GM06990 (cell line): ENCODE data around the gene ADAMTS16.

Experiments used
- DNase-seq: peaks from one replicate; pipeline ENCODE4 v3.0.0-alpha.2; 2011; ENCODE audit not compliant: insufficient read length; ENCODE audit errors: extremely low read depth
- H3K27me3 ChIP-seq: replicated peaks from 2 replicates; pipeline ENCODE4 v1.6.0; 2011; ENCODE audit warnings: low read length; ENCODE audit not compliant: control insufficient read depth, insufficient read depth
- H3K36me3 ChIP-seq: 2 replicates; pipeline ENCODE4 v1.5.1; 2011; ENCODE audit warnings: low read length; ENCODE audit not compliant: control insufficient read depth, insufficient read depth
- H3K4me3 ChIP-seq: replicated peaks from 2 replicates; pipeline ENCODE4 v1.5.1; 2011; ENCODE audit warnings: low read depth, mild to moderate bottlenecking, control low read depth, low read length
- TF ChIP-seq, protein P1 (sequence below): IDR thresholded peaks from 2 replicates; pipeline ENCODE4 v1.5.1; 2011; ENCODE audit warnings: low read length, control low read depth, mild to moderate bottlenecking, inconsistent platforms; ENCODE audit not compliant: insufficient read depth, poor library complexity, severe bottlenecking

Gene ADAMTS16

DNA sequence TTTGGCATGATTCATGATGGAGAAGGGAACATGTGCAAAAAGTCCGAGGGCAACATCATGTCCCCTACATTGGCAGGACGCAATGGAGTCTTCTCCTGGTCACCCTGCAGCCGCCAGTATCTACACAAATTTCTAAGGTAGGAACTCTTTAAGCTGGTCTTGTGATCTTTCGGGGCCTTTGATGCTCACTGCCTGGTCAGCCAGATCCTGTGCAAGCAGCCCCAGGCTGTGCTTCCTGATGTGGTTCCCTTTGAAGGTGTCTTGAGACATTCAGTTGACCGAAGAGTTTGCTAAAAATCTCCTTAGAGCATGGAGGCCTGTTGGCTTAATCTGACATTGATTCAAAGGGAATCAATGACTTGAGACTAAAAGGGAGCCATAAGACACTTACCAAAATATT lies 60.0 kb downstream of the ADAMTS16 start:
- no peaks in the 10 kb centered on the region for H3K36me3 ChIP-seq
- no peak for DNase-seq
- TF ChIP-seq, protein P1, sequence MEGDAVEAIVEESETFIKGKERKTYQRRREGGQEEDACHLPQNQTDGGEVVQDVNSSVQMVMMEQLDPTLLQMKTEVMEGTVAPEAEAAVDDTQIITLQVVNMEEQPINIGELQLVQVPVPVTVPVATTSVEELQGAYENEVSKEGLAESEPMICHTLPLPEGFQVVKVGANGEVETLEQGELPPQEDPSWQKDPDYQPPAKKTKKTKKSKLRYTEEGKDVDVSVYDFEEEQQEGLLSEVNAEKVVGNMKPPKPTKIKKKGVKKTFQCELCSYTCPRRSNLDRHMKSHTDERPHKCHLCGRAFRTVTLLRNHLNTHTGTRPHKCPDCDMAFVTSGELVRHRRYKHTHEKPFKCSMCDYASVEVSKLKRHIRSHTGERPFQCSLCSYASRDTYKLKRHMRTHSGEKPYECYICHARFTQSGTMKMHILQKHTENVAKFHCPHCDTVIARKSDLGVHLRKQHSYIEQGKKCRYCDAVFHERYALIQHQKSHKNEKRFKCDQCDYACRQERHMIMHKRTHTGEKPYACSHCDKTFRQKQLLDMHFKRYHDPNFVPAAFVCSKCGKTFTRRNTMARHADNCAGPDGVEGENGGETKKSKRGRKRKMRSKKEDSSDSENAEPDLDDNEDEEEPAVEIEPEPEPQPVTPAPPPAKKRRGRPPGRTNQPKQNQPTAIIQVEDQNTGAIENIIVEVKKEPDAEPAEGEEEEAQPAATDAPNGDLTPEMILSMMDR: no peak
- no peak overlapping the region for H3K4me3 ChIP-seq
- H3K27me3 ChIP-seq: no peaks in the 10 kb centered on the region

DNA sequence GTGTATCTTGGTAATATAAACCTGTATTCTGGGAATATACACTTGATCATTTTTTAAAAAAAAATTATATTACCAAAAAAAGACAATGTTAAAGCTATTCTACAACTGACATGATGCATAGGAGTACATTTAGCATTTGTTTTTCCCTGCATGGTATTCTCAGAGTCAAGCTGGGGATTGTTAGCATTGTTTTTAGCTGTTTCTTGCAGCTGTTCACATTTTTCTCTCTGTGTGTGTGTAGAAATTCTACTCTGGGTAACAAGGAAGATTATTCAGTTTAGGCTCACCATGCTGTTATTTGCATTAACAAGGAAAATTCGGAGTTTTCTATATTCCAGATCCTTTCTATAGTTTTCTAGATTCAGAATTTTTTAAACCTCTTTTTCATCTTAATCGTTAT lies 62.2 kb downstream of the ADAMTS16 start:
- H3K27me3 ChIP-seq: no peaks in the 10 kb centered on the region
- TF ChIP-seq, protein P1: no peak
- H3K36me3 ChIP-seq: no peaks in the 10 kb centered on the region
- no peak overlapping the region for H3K4me3 ChIP-seq
- no peak for DNase-seq

DNA sequence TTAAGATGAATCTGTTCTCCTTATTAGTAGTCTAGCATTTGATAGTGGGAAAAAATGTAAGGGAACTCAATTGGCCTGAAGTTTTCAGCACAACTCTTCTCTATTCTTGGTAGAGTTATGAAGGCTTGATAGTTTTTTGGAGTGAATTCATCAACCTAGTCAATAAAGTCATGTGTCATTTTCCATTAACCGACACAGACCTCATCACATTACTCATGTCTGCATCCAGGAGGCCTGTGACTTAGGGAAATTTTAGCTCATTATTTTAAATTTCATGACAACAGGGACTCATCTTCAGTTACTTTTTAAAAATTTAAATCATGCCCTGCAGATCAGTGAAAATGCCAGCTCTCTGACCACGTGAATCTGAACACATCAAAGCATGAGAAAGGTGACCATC lies 63.3 kb downstream of the ADAMTS16 start:
- Histone ChIP-seq H3K27me3 (no peaks in the 10 kb centered on the region), H3K4me3 (no peak overlapping the region), H3K36me3 (no peaks in the 10 kb centered on the region)
- TF ChIP-seq, protein P1: no peak
- no peak for DNase-seq

DNA sequence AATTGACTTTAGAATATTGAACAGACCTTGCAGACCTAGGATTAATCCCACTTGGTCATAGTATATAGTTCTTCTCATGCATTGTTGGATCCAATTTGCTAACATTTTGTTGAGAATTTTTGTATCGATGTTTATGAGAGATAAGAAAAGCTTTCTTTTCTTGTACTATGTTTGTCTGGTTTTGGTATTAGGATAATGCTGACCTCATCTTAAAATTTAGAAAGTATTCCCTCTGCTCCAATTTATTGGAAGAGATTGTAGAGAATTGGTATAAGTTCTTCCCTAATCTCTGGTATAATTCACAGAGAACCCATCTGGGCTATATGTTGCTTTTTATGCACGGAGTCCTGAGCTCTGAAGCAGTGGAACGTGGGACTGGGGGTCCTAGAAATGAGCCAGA lies 67.7 kb downstream of the ADAMTS16 start:
- no peaks in the 10 kb centered on the region for H3K27me3 ChIP-seq
- DNase-seq: no peak
- no peak overlapping the region for H3K4me3 ChIP-seq
- TF ChIP-seq, protein P1: no peak
- no peaks in the 10 kb centered on the region for H3K36me3 ChIP-seq

DNA sequence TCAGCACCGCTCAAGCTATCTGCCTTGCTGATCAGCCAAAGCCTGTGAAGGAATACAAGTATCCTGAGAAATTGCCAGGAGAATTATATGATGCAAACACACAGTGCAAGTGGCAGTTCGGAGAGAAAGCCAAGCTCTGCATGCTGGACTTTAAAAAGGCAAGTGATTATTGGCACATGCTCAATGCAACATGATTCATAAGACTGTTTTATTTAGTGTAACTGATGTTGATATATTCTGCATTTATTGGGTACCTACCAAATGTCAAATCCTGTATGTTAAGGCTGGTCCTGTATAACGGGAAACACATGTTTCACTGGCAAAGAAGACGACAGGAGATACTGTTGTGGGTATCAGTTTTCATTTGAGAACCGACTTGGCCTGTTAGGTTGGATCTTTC lies 69.0 kb downstream of the ADAMTS16 start:
- no peaks in the 10 kb centered on the region for H3K36me3 ChIP-seq
- no peak overlapping the region for H3K4me3 ChIP-seq
- no peaks in the 10 kb centered on the region for H3K27me3 ChIP-seq
- TF ChIP-seq, protein P1: no peak
- DNase-seq: no peak
